HG03139 (cell line): Measurements from ENCODE around the gene ARMH1.

Source experiments
- ATAC-seq: cut with Tn5 transposase; IDR thresholded peaks from one replicate; pipeline ENCODE4 v1.9.1; 2021; ENCODE audit not compliant: unreplicated experiment

ARMH1 gene

GRCh38 chr1:44674113-44675000 lies at the start of gene ARMH1, which contains the start of gene TMEM53:
ARMH1 (plus strand) TSS chr1:44674714; CDS start chr1:44689698, 14,984 bp downstream.
TMEM53 (minus strand) TSS chr1:44674481; CDS start chr1:44674391, 90 bp downstream.
- ATAC-seq: peak; percentile 87

- no peak for ATAC-seq
Measured at GRCh38 chr1:44625348-44625747, 49.2 kb upstream of the ARMH1 start.

GRCh38 chr1:44628962-44629756 lies 45.4 kb upstream of the ARMH1 start:
- no peak for ATAC-seq

- ATAC-seq: no peak
Measured at GRCh38 chr1:44630116-44630515, 44.4 kb upstream of the ARMH1 start.

- ATAC-seq: no peak
Measured at GRCh38 chr1:44631333-44631646, 43.2 kb upstream of the ARMH1 start.

- ATAC-seq: peak; percentile 62
Measured at GRCh38 chr1:44631647-44632539, 42.6 kb upstream of the ARMH1 start.

- ATAC-seq: no peak
Measured at GRCh38 chr1:44632598-44632997, 41.9 kb upstream of the ARMH1 start.

GRCh38 chr1:44634606-44635189 lies 39.8 kb upstream of the ARMH1 start:
- no peak for ATAC-seq

GRCh38 chr1:44635439-44635838 lies 39.1 kb upstream of the ARMH1 start:
- no peak for ATAC-seq

- no peak for ATAC-seq
Measured at GRCh38 chr1:44636083-44636687, 38.3 kb upstream of the ARMH1 start.

GRCh38 chr1:44636688-44637598 lies 37.6 kb upstream of the ARMH1 start:
- ATAC-seq: no peak

GRCh38 chr1:44637702-44638411 lies 36.7 kb upstream of the ARMH1 start:
- no peak for ATAC-seq

- ATAC-seq: no peak
Measured at GRCh38 chr1:44640200-44640853, 34.2 kb upstream of the ARMH1 start.

- no peak for ATAC-seq
Measured at GRCh38 chr1:44641126-44642102, 33.1 kb upstream of the ARMH1 start.

GRCh38 chr1:44642255-44642654 lies 32.3 kb upstream of the ARMH1 start:
- ATAC-seq: no peak

- ATAC-seq: no peak
Measured at GRCh38 chr1:44642925-44643324, 31.6 kb upstream of the ARMH1 start.
